PC-9 (cell line): ENCODE results near the gene BLOC1S2. TPM values are rescaled to one million over a fixed set of nuclear protein-coding genes. Genes with fewer than 3 reads are reported as not detected.
A peak's percentile ranks its signal among the peaks of the same experiment; 100 is the strongest.
"Not testable (repeated sequence)": the region's sequence is repeated elsewhere in the genome, so short reads cannot be mapped to it uniquely, and the experiment has no call there.

Source experiments
- BruUV-seq: library from RNA; stranded (reverse); fragments of 400-500 nt; replicated peaks from 2 replicates; lab custom pipeline; 2021; lab: Mats Ljungman, UMichigan
- CTCF ChIA-PET: fragments of 300-600 bp; sonication (Branson Sonifier 250); formaldehyde crosslinking; loops from one replicate; lab custom pipeline; 2022; ENCODE audit warnings: antibody characterized with exemption; lab: Charles Lee
- POLR2A ChIA-PET: fragments of 300-600 bp; sonication (Branson Sonifier 250); formaldehyde crosslinking; loops from one replicate; lab custom pipeline; 2022; ENCODE audit warnings: antibody characterized with exemption; ENCODE audit not compliant: unreplicated experiment; lab: Charles Lee
- DNase-seq, 2 experiments: peaks; one replicate each; pipeline versions ENCODE4 v3.0.0 to v3.0.0-alpha.2; 2015 to 2022; ENCODE audit warnings: mixed read lengths in 1 of 2
- H2AFZ ChIP-seq: fragments of 200-600 bp; sonication (generic); 2 replicates; pipeline ENCODE4 v1.8.1; 2017; ENCODE audit warnings: antibody characterized with exemption
- H3F3A ChIP-seq: fragments of 200-600 bp; sonication (generic); 2 replicates; pipeline ENCODE4 v1.8.1; 2017; ENCODE audit warnings: antibody characterized with exemption, mild to moderate bottlenecking, low read depth; ENCODE audit not compliant: insufficient read depth
- H3K27ac ChIP-seq: fragments of 200-600 bp; sonication (generic); 2 replicates; pipeline ENCODE4 v1.6.1; 2016; ENCODE audit warnings: mixed run types
- H3K27me3 ChIP-seq: fragments of 200-600 bp; sonication (generic); 2 replicates; pipeline ENCODE4 v1.6.1; 2016; ENCODE audit warnings: low read depth, mixed run types; ENCODE audit not compliant: insufficient read depth
- H3K36me3 ChIP-seq: fragments of 200-600 bp; sonication (generic); 2 replicates; pipeline ENCODE4 v1.6.1; 2016; ENCODE audit warnings: low read depth, mixed run types
- H3K4me1 ChIP-seq: fragments of 200-600 bp; sonication (generic); replicated peaks from 2 replicates; pipeline ENCODE4 v1.6.1; 2016; ENCODE audit warnings: mixed run types; ENCODE audit not compliant: insufficient read depth
- H3K4me2 ChIP-seq: fragments of 200-600 bp; sonication (generic); 2 replicates; pipeline ENCODE4 v1.6.1; 2017; ENCODE audit warnings: mixed run types
- H3K4me3 ChIP-seq: fragments of 200-600 bp; sonication (generic); 2 replicates; pipeline ENCODE4 v1.6.1; 2016; ENCODE audit warnings: mixed run types
- H3K79me2 ChIP-seq: fragments of 200-600 bp; sonication (generic); 2 replicates; pipeline ENCODE4 v1.6.1; 2017; ENCODE audit warnings: low read depth, mixed run types
- H3K9me2 ChIP-seq: fragments of 200-600 bp; sonication (generic); 2 replicates; pipeline ENCODE4 v1.8.1; 2017; ENCODE audit warnings: mild to moderate bottlenecking; ENCODE audit not compliant: insufficient read depth
- H3K9me3 ChIP-seq: fragments of 200-600 bp; sonication (generic); 2 replicates; pipeline ENCODE4 v1.8.1; 2016; ENCODE audit warnings: low read depth; ENCODE audit not compliant: insufficient read depth
- H4K20me1 ChIP-seq: fragments of 200-600 bp; sonication (generic); 2 replicates; pipeline ENCODE4 v1.8.1; 2017; ENCODE audit not compliant: insufficient read depth
- EZH2 ChIP-seq: fragments of 200-600 bp; sonication (generic); IDR thresholded peaks from 2 replicates; pipeline ENCODE4 v1.8.0; 2017; ENCODE audit warnings: antibody characterized with exemption, low read depth
- intact Hi-C: fragments of 100-400 bp; cut with micrococcal nuclease; formaldehyde crosslinking; loops from one replicate; pipeline ENCODE4 v1.10.0; 2022; ENCODE audit not compliant: unreplicated experiment
- total RNA-seq: library from RNA; stranded (reverse); gene quantifications from 2 replicates; pipeline ENCODE4 v1.2.3, GENCODE V29; 2021
- TF ChIP-seq, protein P1 (sequence below): fragments of 200-600 bp; sonication (generic); conservative IDR thresholded peaks from 2 replicates; pipeline ENCODE4 v1.6.1; 2017; ENCODE audit warnings: mixed run types, antibody characterized with exemption, mild to moderate bottlenecking, moderate library complexity

The BLOC1S2 gene
- total RNA-seq, 1 experiment from 2014 or later = 17.9 TPM

DNA sequence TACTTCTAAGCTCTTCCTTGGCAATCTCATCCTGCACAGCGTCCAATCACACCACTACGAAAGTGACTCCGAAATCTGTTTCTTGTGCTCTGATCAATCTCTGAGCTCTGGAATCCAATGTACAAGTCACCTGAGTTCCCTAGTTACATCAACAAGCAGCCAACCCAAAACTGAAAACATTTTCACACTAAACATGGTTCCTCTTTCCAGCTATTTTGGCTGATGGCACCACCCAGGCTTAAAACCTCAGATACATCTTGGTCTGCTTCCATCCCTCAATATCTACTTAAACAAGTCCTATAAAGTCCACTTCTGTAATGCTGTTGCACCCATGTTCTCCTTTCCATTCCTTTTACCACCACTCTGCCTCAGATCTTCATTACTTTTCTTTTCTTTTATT, 3.6 kb downstream of the BLOC1S2 start:
- Histone ChIP-seq H3K27ac (no peak overlapping the region), H3F3A (peaks cover 7% of the 10 kb centered on the region; the same call in 1 of the 2 replicates), H3K4me3 (no peak overlapping the region), H3K9me3 (no peaks in the 10 kb centered on the region), H3K79me2 (peaks cover 10% of the 10 kb centered on the region), H3K36me3 (no peaks in the 10 kb centered on the region), H3K4me2 (no peak overlapping the region), H3K9me2 (no peaks in the 10 kb centered on the region), H2AFZ (no peak overlapping the region), H4K20me1 (no peaks in the 10 kb centered on the region), H3K4me1 (peaks cover 8% of the 10 kb centered on the region), H3K27me3 (no peaks in the 10 kb centered on the region)
- CTCF ChIA-PET = no interaction called here
- POLR2A ChIA-PET = no interaction called here
- intact Hi-C loops = no loop called here
- BruUV-seq = TSS peak; percentile 22
- no peak for TF ChIP-seq EZH2
- TF ChIP-seq, protein P1, sequence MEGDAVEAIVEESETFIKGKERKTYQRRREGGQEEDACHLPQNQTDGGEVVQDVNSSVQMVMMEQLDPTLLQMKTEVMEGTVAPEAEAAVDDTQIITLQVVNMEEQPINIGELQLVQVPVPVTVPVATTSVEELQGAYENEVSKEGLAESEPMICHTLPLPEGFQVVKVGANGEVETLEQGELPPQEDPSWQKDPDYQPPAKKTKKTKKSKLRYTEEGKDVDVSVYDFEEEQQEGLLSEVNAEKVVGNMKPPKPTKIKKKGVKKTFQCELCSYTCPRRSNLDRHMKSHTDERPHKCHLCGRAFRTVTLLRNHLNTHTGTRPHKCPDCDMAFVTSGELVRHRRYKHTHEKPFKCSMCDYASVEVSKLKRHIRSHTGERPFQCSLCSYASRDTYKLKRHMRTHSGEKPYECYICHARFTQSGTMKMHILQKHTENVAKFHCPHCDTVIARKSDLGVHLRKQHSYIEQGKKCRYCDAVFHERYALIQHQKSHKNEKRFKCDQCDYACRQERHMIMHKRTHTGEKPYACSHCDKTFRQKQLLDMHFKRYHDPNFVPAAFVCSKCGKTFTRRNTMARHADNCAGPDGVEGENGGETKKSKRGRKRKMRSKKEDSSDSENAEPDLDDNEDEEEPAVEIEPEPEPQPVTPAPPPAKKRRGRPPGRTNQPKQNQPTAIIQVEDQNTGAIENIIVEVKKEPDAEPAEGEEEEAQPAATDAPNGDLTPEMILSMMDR = no peak
- no peak for DNase-seq

DNA sequence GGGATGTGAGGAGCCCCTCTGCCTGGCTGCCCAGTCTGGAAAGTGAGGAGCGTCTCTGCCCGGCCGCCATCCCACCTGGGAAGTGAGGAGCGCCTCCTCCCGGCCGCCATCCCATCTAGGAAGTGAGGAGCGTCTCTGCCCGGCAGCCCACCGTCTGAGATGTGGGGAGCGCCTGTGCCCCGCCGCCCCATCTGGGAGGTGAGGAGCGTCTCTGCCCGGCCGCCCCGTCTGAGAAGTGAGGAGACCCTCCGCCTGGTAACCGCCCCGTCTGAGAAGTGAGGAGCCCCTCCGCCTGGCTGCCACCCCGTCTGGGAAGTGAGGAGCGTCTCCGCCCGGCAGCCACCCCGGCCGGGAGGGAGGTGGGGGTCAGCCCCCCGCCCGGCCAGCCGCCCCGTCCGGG, 9.5 kb downstream of the BLOC1S2 start:
- H3K27ac ChIP-seq, H3K9me2 ChIP-seq, H3K79me2 ChIP-seq, intact Hi-C loops, H3K4me3 ChIP-seq, BruUV-seq, H3F3A ChIP-seq, H3K36me3 ChIP-seq, POLR2A ChIA-PET, H3K27me3 ChIP-seq, H4K20me1 ChIP-seq, CTCF ChIA-PET, H3K4me1 ChIP-seq, DNase-seq, H2AFZ ChIP-seq, H3K9me3 ChIP-seq, H3K4me2 ChIP-seq: not testable (repeated sequence)

DNA sequence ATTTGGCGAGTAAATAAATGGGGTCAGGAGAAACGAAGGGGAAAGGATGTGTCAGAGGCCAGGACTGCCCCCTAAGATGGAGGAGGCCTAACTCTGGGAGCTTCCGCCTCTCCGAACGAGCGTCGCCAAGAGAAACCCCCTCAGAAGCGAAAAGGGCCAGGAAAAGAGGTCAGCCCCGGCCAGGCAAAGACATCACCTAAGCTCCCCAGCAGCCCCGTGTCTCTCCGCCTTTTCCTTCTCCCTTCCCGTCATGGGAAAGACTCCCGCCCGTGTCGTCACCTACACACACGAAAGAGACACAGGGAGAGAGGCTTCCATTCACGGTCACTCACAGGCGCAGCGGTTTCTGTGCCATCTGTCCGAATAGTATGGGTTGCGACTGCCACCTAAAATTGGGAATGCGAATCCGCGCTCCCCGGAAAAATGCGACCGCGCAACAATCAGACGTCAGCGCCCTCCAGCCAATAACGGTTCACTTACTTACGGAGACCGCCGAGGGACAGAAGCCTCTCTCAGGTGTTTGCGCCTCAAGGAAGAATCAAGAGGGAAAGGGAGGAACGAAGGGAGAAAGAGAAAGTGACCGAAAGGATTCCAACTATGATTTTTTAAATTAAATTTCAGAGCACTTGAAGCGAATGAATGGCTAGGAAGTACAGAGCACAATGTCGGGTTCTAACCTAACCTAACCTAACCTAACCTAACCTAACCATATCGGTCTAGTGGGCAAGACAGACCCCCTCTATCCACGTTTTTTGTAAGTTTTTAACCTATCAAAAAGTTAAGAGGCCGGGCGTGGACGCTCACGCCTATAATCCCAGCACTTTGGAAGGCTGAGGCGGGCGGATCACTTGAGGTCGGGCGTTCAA, 19.0 kb downstream of the BLOC1S2 start, which contains the start of gene CWF19L1:
Gene CWF19L1, minus strand, starts transcription at position 400 of the 866 bp plus-strand sequence. Its CDS starts 45 bp downstream, at position 355.
- DNase-seq = peak; percentile 71 to 73

More for the DNA sequence above, 19.0 kb downstream of the BLOC1S2 start, which contains the start of gene CWF19L1:
- Histone ChIP-seq H4K20me1 (no peaks in the 10 kb centered on the region), H3K27me3 (no peaks in the 10 kb centered on the region), H3K4me2 (peak within 1 kb of the TSS; percentile 79), H3F3A (no peaks in the 10 kb centered on the region), H2AFZ (peak within 1 kb of the TSS; percentile 98), H3K36me3 (no peaks in the 10 kb centered on the region), H3K4me1 (no peaks in the 10 kb centered on the region), H3K9me3 (no peaks in the 10 kb centered on the region), H3K27ac (peak within 1 kb of the TSS; percentile 71), H3K79me2 (peaks cover 19% of the 10 kb centered on the region), H3K4me3 (peak within 1 kb of the TSS; percentile 69), H3K9me2 (no peaks in the 10 kb centered on the region)
- ChIA-PET POLR2A (no interaction called here), CTCF (no interaction called here)
- BruUV-seq = TSS peak; percentile 69
- intact Hi-C loops = no loop called here
- TF ChIP-seq EZH2 = no peak
- TF ChIP-seq, protein P1 = no peak
